K562 (cell line): ENCODE data around the gene TLR5. TPM values are rescaled to one million over a fixed set of nuclear protein-coding genes. Genes with fewer than 3 reads are reported as not detected.
A peak's percentile ranks its signal among the peaks of the same experiment; 100 is the strongest.

ENCODE experiments used
- CHD1 ChIP-seq: fragments of 200-600 bp; sonication (generic); IDR thresholded peaks from one replicate; pipeline ENCODE4 v1.6.1; 2012; ENCODE audit warnings: mild to moderate bottlenecking, moderate library complexity, low read length, inconsistent platforms
- IRF2 ChIP-seq: sonication (generic); formaldehyde crosslinking; IDR thresholded peaks from 2 replicates; pipeline ENCODE4 v1.8.1; 2022; ENCODE audit warnings: mild to moderate bottlenecking, missing genetic modification reagents
- PML ChIP-seq: IDR thresholded peaks from 2 replicates; pipeline ENCODE4 v1.6.1; 2012; ENCODE audit warnings: low read length, inconsistent platforms
- POLR2AphosphoS2 ChIP-seq: IDR thresholded peaks from 2 replicates; pipeline ENCODE4 v1.6.1; 2012; ENCODE audit warnings: low read length, improper control_type of control experiment
- SRF ChIP-seq, 2 experiments: fragments of 250-450, 450-650 bp in 1 of 2; sonication (Bioruptor Pico) in 1 of 2; sonication (generic) in 1 of 2; formaldehyde crosslinking; IDR thresholded peaks; 2 replicates each; pipeline versions ENCODE4 v1.5.0 to v1.5.1; 2020 to 2022; ENCODE audit warnings: mild to moderate bottlenecking in 1 of 2, missing genetic modification reagents in 1 of 2
- TAF7 ChIP-seq: fragments of 450-650 bp; IDR thresholded peaks from 2 replicates; pipeline ENCODE4 v1.6.1; 2016; ENCODE audit warnings: missing genetic modification characterization, missing compliant biosample characterization
- XRCC4 ChIP-seq: IDR thresholded peaks from one replicate; pipeline ENCODE4 v1.6.1; 2011; ENCODE audit not compliant: insufficient read depth, insufficient read length; ENCODE audit errors: extremely low read depth
- ZNF184 ChIP-seq: sonication (generic); formaldehyde crosslinking; IDR thresholded peaks from 2 replicates; pipeline ENCODE4 v1.5.0; 2020; ENCODE audit warnings: missing genetic modification reagents
- ZNF316 ChIP-seq: fragments of 450-650 bp; IDR thresholded peaks from 2 replicates; pipeline ENCODE4 v1.6.1; 2016
- ZNF354B ChIP-seq: fragments of 250-450 bp; sonication (Bioruptor Pico); IDR thresholded peaks from 2 replicates; pipeline ENCODE4 v1.4.0; 2020
- polyA plus RNA-seq, 8 experiments: library from polyadenylated mRNA; depleted of rRNA in 4 of 8; stranded (reverse) in 5 of 8; unstranded in 3 of 8; fragments of >200 nt; fragmentation: Nextera tagmentation in 2 of 8; fragmentation: Illumina TruSeq in 1 of 8; extraction: Ambion mirVana in 2 of 8; extraction: Trizol in 1 of 8; gene quantifications; 2 replicates each; pipeline versions ENCODE4 v1.2.1 to v1.2.3, GENCODE V29; 2011 to 2014; ENCODE audit warnings: inconsistent platforms in 1 of 8, missing spikeins in 1 of 8
- total RNA-seq, 7 experiments: library from RNA; depleted of rRNA in 6 of 7; stranded (reverse); fragments of >200 nt in 6 of 7; fragmentation: Illumina TruSeq in 2 of 7; extraction: Trizol in 2 of 7; gene quantifications; 2 replicates each; pipeline versions ENCODE4 v1.2.1 to v1.2.3, GENCODE V29; 2011 to 2021; ENCODE audit warnings: low replicate concordance in 1 of 7
- TF ChIP-seq, protein P1 (sequence below): fragments of 150-350 bp; conservative IDR thresholded peaks from 2 replicates; pipeline ENCODE4 v1.6.1; 2014; ENCODE audit warnings: low read length
- TF ChIP-seq, protein P2 (sequence below): sonication (generic); formaldehyde crosslinking; IDR thresholded peaks from 2 replicates; pipeline ENCODE4 v1.8.0; 2022; ENCODE audit warnings: mild to moderate bottlenecking, missing genetic modification reagents, borderline replicate concordance
- TF ChIP-seq, protein P3 (sequence below): sonication (generic); formaldehyde crosslinking; IDR thresholded peaks from 2 replicates; pipeline ENCODE4 v1.8.1; 2022; ENCODE audit warnings: missing genetic modification reagents
- TF ChIP-seq, protein P4 (sequence below): fragments of 450-650 bp; formaldehyde crosslinking; IDR thresholded peaks from 2 replicates; pipeline ENCODE4 v1.4.0; 2020; ENCODE audit warnings: mild to moderate bottlenecking, moderate library complexity
- TF ChIP-seq, protein P5 (sequence below): fragments of 250-450 bp; sonication (Bioruptor Pico); IDR thresholded peaks from 2 replicates; pipeline ENCODE4 v1.4.0; 2020

Gene TLR5
- total and polyA plus RNA-seq, 9 of the 15 experiments (the other 6 are each of a cell fraction or from before 2014, with no cell fraction given): 0.93 to 7.4 (median 1.9) TPM

DNA sequence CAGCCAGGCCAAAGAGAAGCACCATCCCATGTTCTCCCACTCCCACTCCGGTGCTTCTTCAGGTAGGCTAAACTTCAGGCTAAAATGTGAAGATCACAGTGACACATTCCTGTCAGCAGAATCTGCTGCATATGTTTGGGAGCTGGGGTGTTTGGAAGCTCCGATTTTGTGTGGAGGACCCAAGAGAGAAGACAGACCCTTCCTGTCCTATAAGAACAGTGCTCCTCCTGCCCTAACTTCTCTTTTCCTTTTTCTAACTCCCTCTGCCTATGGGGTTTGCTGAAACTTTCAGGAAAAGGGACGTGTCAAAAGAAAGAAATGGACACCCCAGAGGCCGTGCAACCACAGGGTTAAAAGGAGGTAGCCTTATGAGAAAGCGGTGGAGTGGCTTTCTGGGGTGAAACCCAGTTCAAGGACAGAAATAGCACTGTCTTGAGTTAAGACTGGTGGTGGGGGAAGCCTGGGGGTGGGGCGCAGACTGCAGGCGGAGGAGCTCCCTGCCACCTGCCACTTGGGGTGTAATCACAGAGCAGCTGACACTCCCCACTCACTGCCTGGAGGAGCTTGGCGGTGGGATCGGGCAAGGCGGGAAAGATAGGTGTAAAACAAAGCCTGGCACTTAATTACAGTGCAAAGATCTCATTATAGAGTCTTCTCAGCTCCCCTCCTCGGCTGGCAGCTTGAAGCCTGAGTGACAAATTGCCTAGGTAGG, 645 bp upstream of the TLR5 start (continued):
- TF ChIP-seq, protein P1, sequence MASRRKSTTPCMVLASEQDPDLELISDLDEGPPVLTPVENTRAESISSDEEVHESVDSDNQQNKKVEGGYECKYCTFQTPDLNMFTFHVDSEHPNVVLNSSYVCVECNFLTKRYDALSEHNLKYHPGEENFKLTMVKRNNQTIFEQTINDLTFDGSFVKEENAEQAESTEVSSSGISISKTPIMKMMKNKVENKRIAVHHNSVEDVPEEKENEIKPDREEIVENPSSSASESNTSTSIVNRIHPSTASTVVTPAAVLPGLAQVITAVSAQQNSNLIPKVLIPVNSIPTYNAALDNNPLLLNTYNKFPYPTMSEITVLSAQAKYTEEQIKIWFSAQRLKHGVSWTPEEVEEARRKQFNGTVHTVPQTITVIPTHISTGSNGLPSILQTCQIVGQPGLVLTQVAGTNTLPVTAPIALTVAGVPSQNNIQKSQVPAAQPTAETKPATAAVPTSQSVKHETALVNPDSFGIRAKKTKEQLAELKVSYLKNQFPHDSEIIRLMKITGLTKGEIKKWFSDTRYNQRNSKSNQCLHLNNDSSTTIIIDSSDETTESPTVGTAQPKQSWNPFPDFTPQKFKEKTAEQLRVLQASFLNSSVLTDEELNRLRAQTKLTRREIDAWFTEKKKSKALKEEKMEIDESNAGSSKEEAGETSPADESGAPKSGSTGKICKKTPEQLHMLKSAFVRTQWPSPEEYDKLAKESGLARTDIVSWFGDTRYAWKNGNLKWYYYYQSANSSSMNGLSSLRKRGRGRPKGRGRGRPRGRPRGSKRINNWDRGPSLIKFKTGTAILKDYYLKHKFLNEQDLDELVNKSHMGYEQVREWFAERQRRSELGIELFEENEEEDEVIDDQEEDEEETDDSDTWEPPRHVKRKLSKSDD: no peak
- TF ChIP-seq, protein P2, sequence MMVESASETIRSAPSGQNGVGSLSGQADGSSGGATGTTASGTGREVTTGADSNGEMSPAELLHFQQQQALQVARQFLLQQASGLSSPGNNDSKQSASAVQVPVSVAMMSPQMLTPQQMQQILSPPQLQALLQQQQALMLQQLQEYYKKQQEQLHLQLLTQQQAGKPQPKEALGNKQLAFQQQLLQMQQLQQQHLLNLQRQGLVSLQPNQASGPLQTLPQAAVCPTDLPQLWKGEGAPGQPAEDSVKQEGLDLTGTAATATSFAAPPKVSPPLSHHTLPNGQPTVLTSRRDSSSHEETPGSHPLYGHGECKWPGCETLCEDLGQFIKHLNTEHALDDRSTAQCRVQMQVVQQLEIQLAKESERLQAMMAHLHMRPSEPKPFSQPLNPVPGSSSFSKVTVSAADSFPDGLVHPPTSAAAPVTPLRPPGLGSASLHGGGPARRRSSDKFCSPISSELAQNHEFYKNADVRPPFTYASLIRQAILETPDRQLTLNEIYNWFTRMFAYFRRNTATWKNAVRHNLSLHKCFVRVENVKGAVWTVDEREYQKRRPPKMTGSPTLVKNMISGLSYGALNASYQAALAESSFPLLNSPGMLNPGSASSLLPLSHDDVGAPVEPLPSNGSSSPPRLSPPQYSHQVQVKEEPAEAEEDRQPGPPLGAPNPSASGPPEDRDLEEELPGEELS (CRISPR knock-in tag): peak; percentile 80; the same call in 1 of the 2 replicates
- TF ChIP-seq, protein P3, sequence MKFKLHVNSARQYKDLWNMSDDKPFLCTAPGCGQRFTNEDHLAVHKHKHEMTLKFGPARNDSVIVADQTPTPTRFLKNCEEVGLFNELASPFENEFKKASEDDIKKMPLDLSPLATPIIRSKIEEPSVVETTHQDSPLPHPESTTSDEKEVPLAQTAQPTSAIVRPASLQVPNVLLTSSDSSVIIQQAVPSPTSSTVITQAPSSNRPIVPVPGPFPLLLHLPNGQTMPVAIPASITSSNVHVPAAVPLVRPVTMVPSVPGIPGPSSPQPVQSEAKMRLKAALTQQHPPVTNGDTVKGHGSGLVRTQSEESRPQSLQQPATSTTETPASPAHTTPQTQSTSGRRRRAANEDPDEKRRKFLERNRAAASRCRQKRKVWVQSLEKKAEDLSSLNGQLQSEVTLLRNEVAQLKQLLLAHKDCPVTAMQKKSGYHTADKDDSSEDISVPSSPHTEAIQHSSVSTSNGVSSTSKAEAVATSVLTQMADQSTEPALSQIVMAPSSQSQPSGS: no peak
- TF ChIP-seq TAF7 (tag) (no peak), IRF2 (CRISPR knock-in tag) (no peak), ZNF316 (no peak), SRF (CRISPR knock-in tag; IDR thresholded peaks at IDR 0.05) (no peak), CHD1 (no peak), ZNF354B (no peak), POLR2AphosphoS2 (no peak), ZNF184 (CRISPR knock-in tag) (no peak), XRCC4 (no peak), PML (peak; percentile 25)
- TF ChIP-seq, protein P4, sequence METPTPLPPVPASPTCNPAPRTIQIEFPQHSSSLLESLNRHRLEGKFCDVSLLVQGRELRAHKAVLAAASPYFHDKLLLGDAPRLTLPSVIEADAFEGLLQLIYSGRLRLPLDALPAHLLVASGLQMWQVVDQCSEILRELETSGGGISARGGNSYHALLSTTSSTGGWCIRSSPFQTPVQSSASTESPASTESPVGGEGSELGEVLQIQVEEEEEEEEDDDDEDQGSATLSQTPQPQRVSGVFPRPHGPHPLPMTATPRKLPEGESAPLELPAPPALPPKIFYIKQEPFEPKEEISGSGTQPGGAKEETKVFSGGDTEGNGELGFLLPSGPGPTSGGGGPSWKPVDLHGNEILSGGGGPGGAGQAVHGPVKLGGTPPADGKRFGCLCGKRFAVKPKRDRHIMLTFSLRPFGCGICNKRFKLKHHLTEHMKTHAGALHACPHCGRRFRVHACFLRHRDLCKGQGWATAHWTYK (CRISPR knock-in tag): no peak
- TF ChIP-seq, protein P5, sequence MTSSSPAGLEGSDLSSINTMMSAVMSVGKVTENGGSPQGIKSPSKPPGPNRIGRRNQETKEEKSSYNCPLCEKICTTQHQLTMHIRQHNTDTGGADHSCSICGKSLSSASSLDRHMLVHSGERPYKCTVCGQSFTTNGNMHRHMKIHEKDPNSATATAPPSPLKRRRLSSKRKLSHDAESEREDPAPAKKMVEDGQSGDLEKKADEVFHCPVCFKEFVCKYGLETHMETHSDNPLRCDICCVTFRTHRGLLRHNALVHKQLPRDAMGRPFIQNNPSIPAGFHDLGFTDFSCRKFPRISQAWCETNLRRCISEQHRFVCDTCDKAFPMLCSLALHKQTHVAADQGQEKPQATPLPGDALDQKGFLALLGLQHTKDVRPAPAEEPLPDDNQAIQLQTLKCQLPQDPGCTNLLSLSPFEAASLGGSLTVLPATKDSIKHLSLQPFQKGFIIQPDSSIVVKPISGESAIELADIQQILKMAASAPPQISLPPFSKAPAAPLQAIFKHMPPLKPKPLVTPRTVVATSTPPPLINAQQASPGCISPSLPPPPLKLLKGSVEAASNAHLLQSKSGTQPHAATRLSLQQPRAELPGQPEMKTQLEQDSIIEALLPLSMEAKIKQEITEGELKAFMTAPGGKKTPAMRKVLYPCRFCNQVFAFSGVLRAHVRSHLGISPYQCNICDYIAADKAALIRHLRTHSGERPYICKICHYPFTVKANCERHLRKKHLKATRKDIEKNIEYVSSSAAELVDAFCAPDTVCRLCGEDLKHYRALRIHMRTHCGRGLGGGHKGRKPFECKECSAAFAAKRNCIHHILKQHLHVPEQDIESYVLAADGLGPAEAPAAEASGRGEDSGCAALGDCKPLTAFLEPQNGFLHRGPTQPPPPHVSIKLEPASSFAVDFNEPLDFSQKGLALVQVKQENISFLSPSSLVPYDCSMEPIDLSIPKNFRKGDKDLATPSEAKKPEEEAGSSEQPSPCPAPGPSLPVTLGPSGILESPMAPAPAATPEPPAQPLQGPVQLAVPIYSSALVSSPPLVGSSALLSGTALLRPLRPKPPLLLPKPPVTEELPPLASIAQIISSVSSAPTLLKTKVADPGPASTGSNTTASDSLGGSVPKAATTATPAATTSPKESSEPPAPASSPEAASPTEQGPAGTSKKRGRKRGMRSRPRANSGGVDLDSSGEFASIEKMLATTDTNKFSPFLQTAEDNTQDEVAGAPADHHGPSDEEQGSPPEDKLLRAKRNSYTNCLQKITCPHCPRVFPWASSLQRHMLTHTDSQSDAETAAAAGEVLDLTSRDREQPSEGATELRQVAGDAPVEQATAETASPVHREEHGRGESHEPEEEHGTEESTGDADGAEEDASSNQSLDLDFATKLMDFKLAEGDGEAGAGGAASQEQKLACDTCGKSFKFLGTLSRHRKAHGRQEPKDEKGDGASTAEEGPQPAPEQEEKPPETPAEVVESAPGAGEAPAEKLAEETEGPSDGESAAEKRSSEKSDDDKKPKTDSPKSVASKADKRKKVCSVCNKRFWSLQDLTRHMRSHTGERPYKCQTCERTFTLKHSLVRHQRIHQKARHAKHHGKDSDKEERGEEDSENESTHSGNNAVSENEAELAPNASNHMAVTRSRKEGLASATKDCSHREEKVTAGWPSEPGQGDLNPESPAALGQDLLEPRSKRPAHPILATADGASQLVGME (CRISPR knock-in tag): no peak
